Measurements from ENCODE around the gene DNAJA3. TPM values are rescaled to one million over a fixed set of nuclear protein-coding genes. Genes with fewer than 3 reads are reported as not detected.

DNAJA3 gene
- polyA plus RNA-seq, 4 donors = 26.7 to 71.4 (median 38.1) TPM

GRCh38 chr16:4433228-4433627 lies 7.6 kb downstream of the DNAJA3 start:
- Histone ChIP-seq H3K27ac (ENCODE audit: low read depth in 1 of 3, low read length in 2 of 3) (no peak overlapping the region), H3K9me3 (ENCODE audit: control insufficient read depth in 2 of 2, insufficient read depth in 1 of 2, low read depth in 1 of 2, low read length in 1 of 2) (no peaks in the 10 kb centered on the region), H3K4me3 (ENCODE audit: low read depth in 1 of 3, low read length in 3 of 3) (no peak overlapping the region), H3K4me1 (ENCODE audit: control insufficient read depth in 3 of 3, insufficient read depth in 2 of 3, low read depth in 1 of 3, low read length in 2 of 3) (no peaks in the 10 kb centered on the region), H3K36me3 (ENCODE audit: control insufficient read depth in 3 of 3, insufficient read depth in 2 of 3, low read depth in 1 of 3, low read length in 3 of 3) (peaks cover 5 to 68% (median 10%) of the 10 kb centered on the region in 3 donors), H3K27me3 (ENCODE audit: control insufficient read depth in 3 of 3, insufficient read depth in 3 of 3, low read length in 3 of 3) (no peaks in the 10 kb centered on the region)
- FAIRE-seq (no peak), DNase-seq (no peak)
- WGBS, 3 donors = 89 to 90% (median 90%) methylated on average over 4 of the region's 4 CpGs

DNA sequence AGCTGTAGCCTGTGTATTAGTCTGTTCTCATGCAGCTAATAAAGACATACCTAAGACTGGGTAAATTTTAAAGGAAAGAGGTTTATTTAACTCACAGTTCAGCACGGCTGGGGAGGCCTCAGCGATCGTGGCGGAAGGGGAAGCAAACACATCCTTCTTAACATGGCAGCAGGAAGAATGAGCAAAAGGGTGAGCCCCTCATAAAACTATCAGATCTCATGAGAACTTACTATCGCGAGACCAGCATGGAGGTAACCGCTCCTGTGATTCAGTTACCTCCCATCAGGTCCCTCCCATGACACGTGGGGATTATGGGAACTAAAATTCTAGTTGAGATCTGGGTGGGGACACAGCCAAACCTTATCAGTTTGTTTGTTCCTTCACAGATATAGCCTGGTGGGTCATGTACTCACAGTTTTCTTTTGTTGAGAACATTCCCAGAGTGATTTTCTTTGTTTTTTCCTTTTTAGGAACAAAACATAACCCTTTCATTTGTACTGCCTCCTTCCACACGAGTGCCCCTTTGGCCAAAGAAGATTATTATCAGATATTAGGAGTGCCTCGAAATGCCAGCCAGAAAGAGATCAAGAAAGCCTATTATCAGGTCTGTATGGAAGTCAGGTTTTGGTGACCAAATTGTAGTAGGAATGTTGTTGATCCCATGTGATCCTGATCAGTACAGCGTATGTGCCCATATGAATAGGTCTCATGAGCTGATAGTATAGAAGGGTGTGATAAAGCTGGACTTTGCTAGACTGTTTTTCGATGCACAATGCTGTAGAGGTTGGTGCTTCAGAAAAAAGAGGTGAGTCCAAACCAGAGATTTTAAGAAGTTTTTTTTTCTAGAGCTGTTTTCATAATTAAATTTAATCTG lies 8.5 kb downstream of the DNAJA3 start:
- no peaks in the 10 kb centered on the region for H3K4me1 ChIP-seq (ENCODE audit: control insufficient read depth in 3 of 3, insufficient read depth in 2 of 3, low read depth in 1 of 3, low read length in 2 of 3)
- FAIRE-seq (no peak), DNase-seq (no peak)
- H3K36me3 ChIP-seq (ENCODE audit: control insufficient read depth in 3 of 3, insufficient read depth in 2 of 3, low read depth in 1 of 3, low read length in 3 of 3) = peaks cover 5 to 66% (median 10%) of the 10 kb centered on the region in 3 donors
- WGBS, 3 donors = 83 to 85% (median 85%) methylated on average over 12 of the region's 12 CpGs
- no peaks in the 10 kb centered on the region for H3K9me3 ChIP-seq (ENCODE audit: control insufficient read depth in 2 of 2, insufficient read depth in 1 of 2, low read depth in 1 of 2, low read length in 1 of 2)
- no peak overlapping the region for H3K27ac ChIP-seq (ENCODE audit: low read depth in 1 of 3, low read length in 2 of 3)
- H3K27me3 ChIP-seq (ENCODE audit: control insufficient read depth in 3 of 3, insufficient read depth in 3 of 3, low read length in 3 of 3) = no peaks in the 10 kb centered on the region
- H3K4me3 ChIP-seq (ENCODE audit: low read depth in 1 of 3, low read length in 3 of 3) = no peak overlapping the region

- H3K9me3 ChIP-seq (ENCODE audit: control insufficient read depth in 2 of 2, insufficient read depth in 1 of 2, low read depth in 1 of 2, low read length in 1 of 2) = no peaks in the 10 kb centered on the region
- H3K36me3 ChIP-seq (ENCODE audit: control insufficient read depth in 3 of 3, insufficient read depth in 2 of 3, low read depth in 1 of 3, low read length in 3 of 3) = peaks cover 5 to 68% (median 14%) of the 10 kb centered on the region in 3 donors
- whole genome bisulfite sequencing, 3 donors = 71 to 82% (median 79%) methylated on average over 8 of the region's 8 CpGs
- FAIRE-seq (no peak), DNase-seq (no peak)
- no peaks in the 10 kb centered on the region for H3K27me3 ChIP-seq (ENCODE audit: control insufficient read depth in 3 of 3, insufficient read depth in 3 of 3, low read length in 3 of 3)
- H3K4me1 ChIP-seq (ENCODE audit: control insufficient read depth in 3 of 3, insufficient read depth in 2 of 3, low read depth in 1 of 3, low read length in 2 of 3) = no peaks in the 10 kb centered on the region
- H3K27ac ChIP-seq (ENCODE audit: low read depth in 1 of 3, low read length in 2 of 3) = no peak overlapping the region
- H3K4me3 ChIP-seq (ENCODE audit: low read depth in 1 of 3, low read length in 3 of 3) = no peak overlapping the region
Observed at GRCh38 chr16:4435337-4436067, 9.8 kb downstream of the DNAJA3 start.

DNA sequence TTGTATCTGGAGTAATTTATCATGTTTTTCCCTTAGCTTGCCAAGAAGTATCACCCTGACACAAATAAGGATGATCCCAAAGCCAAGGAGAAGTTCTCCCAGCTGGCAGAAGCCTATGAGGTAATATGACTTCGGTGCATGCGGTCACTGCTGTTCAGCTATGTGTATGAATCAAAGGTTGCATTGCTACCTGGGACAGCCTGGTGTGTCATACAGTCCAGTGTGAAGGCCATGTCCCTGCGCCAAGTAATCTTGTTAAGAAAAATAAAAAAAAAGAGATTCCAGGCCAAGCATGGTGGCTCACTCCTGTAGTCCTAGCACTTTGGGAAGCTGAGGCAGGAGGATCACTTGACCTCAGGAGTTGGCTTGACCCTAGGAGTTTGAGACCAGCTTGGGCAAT lies 11.7 kb downstream of the DNAJA3 start:
- H3K4me3 ChIP-seq (ENCODE audit: low read depth in 1 of 3, low read length in 3 of 3) = no peak overlapping the region
- no peaks in the 10 kb centered on the region for H3K27me3 ChIP-seq (ENCODE audit: control insufficient read depth in 3 of 3, insufficient read depth in 3 of 3, low read length in 3 of 3)
- no peaks in the 10 kb centered on the region for H3K9me3 ChIP-seq (ENCODE audit: control insufficient read depth in 2 of 2, insufficient read depth in 1 of 2, low read depth in 1 of 2, low read length in 1 of 2)
- 94 to 99% (median 96%) methylated on average over 3 of the region's 3 CpGs for WGBS, 3 donors
- H3K4me1 ChIP-seq (ENCODE audit: control insufficient read depth in 3 of 3, insufficient read depth in 2 of 3, low read depth in 1 of 3, low read length in 2 of 3) = no peaks in the 10 kb centered on the region
- no peak for FAIRE-seq
- H3K27ac ChIP-seq (ENCODE audit: low read depth in 1 of 3, low read length in 2 of 3) = no peak overlapping the region
- DNase-seq = no peak
- peaks cover 13 to 69% (median 21%) of the 10 kb centered on the region in 3 donors for H3K36me3 ChIP-seq (ENCODE audit: control insufficient read depth in 3 of 3, insufficient read depth in 2 of 3, low read depth in 1 of 3, low read length in 3 of 3)

DNA sequence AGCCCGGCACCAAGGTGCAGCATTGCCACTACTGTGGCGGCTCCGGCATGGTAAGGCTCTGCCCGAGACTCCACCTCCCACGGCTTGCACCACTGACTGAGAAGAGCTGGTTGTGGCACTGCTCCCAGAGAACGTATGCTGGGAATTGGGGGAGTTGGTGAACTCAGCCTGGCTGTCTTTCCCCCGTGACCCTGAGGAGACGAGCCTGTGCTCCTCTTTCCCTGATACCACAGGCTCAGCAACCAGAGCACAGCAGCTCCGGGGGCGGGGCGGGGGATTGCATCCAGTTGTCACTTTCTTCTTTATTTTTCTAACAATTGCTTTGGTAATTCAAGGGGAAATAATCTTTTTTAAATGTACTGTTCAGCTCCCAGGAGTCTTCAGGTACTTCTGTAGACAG lies 16.7 kb downstream of the DNAJA3 start:
- FAIRE-seq (no peak), DNase-seq (no peak)
- WGBS, 3 donors = 92 to 95% (median 93%) methylated on average over 11 of the region's 11 CpGs
- H3K27me3 ChIP-seq (ENCODE audit: control insufficient read depth in 3 of 3, insufficient read depth in 3 of 3, low read length in 3 of 3) = no peaks in the 10 kb centered on the region
- H3K36me3 ChIP-seq (ENCODE audit: control insufficient read depth in 3 of 3, insufficient read depth in 2 of 3, low read depth in 1 of 3, low read length in 3 of 3) = peaks cover 28 to 81% (median 47%) of the 10 kb centered on the region in 3 donors
- no peak overlapping the region for H3K27ac ChIP-seq (ENCODE audit: low read depth in 1 of 3, low read length in 2 of 3)
- H3K9me3 ChIP-seq (ENCODE audit: control insufficient read depth in 2 of 2, insufficient read depth in 1 of 2, low read depth in 1 of 2, low read length in 1 of 2) = no peaks in the 10 kb centered on the region
- no peak overlapping the region for H3K4me3 ChIP-seq (ENCODE audit: low read depth in 1 of 3, low read length in 3 of 3)
- no peaks in the 10 kb centered on the region for H3K4me1 ChIP-seq (ENCODE audit: control insufficient read depth in 3 of 3, insufficient read depth in 2 of 3, low read depth in 1 of 3, low read length in 2 of 3)

DNA sequence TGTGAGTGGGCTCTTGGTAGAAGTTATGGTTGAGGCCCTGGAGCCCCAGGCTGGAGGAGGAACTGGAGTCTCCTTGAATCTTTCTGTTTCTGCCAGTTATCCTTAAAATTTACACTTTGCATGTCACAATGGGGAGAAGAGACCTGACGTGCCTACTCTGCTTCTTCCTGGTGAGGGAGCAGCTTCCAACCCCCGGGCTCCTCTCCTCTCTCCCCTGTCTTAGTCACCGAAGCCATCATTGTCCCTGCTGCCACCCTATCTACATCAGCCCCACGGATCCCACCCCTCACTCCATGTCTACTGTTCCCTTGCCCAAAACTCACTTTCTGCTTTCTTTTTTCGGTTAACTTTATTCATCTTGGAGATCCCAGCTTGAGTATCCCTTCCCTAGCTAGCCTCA lies 17.6 kb downstream of the DNAJA3 start:
- DNase-seq = no peak
- Histone ChIP-seq H3K4me1 (ENCODE audit: control insufficient read depth in 3 of 3, insufficient read depth in 2 of 3, low read depth in 1 of 3, low read length in 2 of 3) (no peaks in the 10 kb centered on the region), H3K36me3 (ENCODE audit: control insufficient read depth in 3 of 3, insufficient read depth in 2 of 3, low read depth in 1 of 3, low read length in 3 of 3) (peaks cover 30 to 84% (median 46%) of the 10 kb centered on the region in 3 donors), H3K4me3 (ENCODE audit: low read depth in 1 of 3, low read length in 3 of 3) (no peak overlapping the region), H3K27me3 (ENCODE audit: control insufficient read depth in 3 of 3, insufficient read depth in 3 of 3, low read length in 3 of 3) (no peaks in the 10 kb centered on the region), H3K9me3 (ENCODE audit: control insufficient read depth in 2 of 2, insufficient read depth in 1 of 2, low read depth in 1 of 2, low read length in 1 of 2) (no peaks in the 10 kb centered on the region), H3K27ac (ENCODE audit: low read depth in 1 of 3, low read length in 2 of 3) (no peak overlapping the region)
- FAIRE-seq = no peak
- 68 to 80% (median 80%) methylated on average over 5 of the region's 5 CpGs for WGBS, 3 donors

- no peaks in the 10 kb centered on the region for H3K9me3 ChIP-seq (ENCODE audit: control insufficient read depth in 2 of 2, insufficient read depth in 1 of 2, low read depth in 1 of 2, low read length in 1 of 2)
- 88 to 95% (median 93%) methylated on average over 4 of the region's 4 CpGs for WGBS, 3 donors
- H3K4me1 ChIP-seq (ENCODE audit: control insufficient read depth in 3 of 3, insufficient read depth in 2 of 3, low read depth in 1 of 3, low read length in 2 of 3) = no peaks in the 10 kb centered on the region
- H3K36me3 ChIP-seq (ENCODE audit: control insufficient read depth in 3 of 3, insufficient read depth in 2 of 3, low read depth in 1 of 3, low read length in 3 of 3) = peaks cover 33 to 88% (median 46%) of the 10 kb centered on the region in 3 donors
- no peak for DNase-seq
- no peak for FAIRE-seq
- no peak overlapping the region for H3K4me3 ChIP-seq (ENCODE audit: low read depth in 1 of 3, low read length in 3 of 3)
- H3K27me3 ChIP-seq (ENCODE audit: control insufficient read depth in 3 of 3, insufficient read depth in 3 of 3, low read length in 3 of 3) = no peaks in the 10 kb centered on the region
- H3K27ac ChIP-seq (ENCODE audit: low read depth in 1 of 3, low read length in 2 of 3) = no peak overlapping the region
Observed at GRCh38 chr16:4443986-4444385, 18.3 kb downstream of the DNAJA3 start.

GRCh38 chr16:4450430-4450829 lies 24.8 kb downstream of the DNAJA3 start:
- no peak overlapping the region for H3K4me3 ChIP-seq (ENCODE audit: low read depth in 1 of 3, low read length in 3 of 3)
- H3K27ac ChIP-seq (ENCODE audit: low read depth in 1 of 3, low read length in 2 of 3) = no peak overlapping the region
- H3K27me3 ChIP-seq (ENCODE audit: control insufficient read depth in 3 of 3, insufficient read depth in 3 of 3, low read length in 3 of 3) = no peaks in the 10 kb centered on the region
- peaks cover 32 to 91% (median 33%) of the 10 kb centered on the region in 3 donors for H3K36me3 ChIP-seq (ENCODE audit: control insufficient read depth in 3 of 3, insufficient read depth in 2 of 3, low read depth in 1 of 3, low read length in 3 of 3)
- H3K4me1 ChIP-seq (ENCODE audit: control insufficient read depth in 3 of 3, insufficient read depth in 2 of 3, low read depth in 1 of 3, low read length in 2 of 3) = no peaks in the 10 kb centered on the region
- no peaks in the 10 kb centered on the region for H3K9me3 ChIP-seq (ENCODE audit: control insufficient read depth in 2 of 2, insufficient read depth in 1 of 2, low read depth in 1 of 2, low read length in 1 of 2)
- WGBS, 3 donors = 93 to 98% (median 95%) methylated on average over 14 of the region's 14 CpGs
- FAIRE-seq = no peak
- DNase-seq = no peak
